Lower leg skin (tissue), 3 donors: ENCODE measurements around the gene GRIK4.

Experiments
- POLR2A ChIP-seq, 2 donors: fragments of 450-650 bp; IDR thresholded peaks; one replicate each; pipeline ENCODE4 v1.6.1; 2016 to 2017; ENCODE audit warnings: antibody characterized with exemption in 2 of 2, mild to moderate bottlenecking in 1 of 2, moderate library complexity in 1 of 2
- TF ChIP-seq, protein P1 (sequence below), 3 donors: fragments of 450-650 bp; IDR thresholded peaks; one replicate each; pipeline ENCODE4 v1.5.1; 2016; ENCODE audit warnings: antibody characterized with exemption in 3 of 3, mild to moderate bottlenecking in 3 of 3, moderate library complexity in 2 of 3

- TF ChIP-seq, protein P1, sequence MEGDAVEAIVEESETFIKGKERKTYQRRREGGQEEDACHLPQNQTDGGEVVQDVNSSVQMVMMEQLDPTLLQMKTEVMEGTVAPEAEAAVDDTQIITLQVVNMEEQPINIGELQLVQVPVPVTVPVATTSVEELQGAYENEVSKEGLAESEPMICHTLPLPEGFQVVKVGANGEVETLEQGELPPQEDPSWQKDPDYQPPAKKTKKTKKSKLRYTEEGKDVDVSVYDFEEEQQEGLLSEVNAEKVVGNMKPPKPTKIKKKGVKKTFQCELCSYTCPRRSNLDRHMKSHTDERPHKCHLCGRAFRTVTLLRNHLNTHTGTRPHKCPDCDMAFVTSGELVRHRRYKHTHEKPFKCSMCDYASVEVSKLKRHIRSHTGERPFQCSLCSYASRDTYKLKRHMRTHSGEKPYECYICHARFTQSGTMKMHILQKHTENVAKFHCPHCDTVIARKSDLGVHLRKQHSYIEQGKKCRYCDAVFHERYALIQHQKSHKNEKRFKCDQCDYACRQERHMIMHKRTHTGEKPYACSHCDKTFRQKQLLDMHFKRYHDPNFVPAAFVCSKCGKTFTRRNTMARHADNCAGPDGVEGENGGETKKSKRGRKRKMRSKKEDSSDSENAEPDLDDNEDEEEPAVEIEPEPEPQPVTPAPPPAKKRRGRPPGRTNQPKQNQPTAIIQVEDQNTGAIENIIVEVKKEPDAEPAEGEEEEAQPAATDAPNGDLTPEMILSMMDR (IDR thresholded peaks at IDR 0.05): no peak
- TF ChIP-seq POLR2A (IDR thresholded peaks at IDR 0.05): no peak
Observed at GRCh38 chr11:120740380-120740779, 228.8 kb downstream of the GRIK4 start.
